GM18505 (cell line): Measurements from ENCODE around the gene JAK3.
A peak's percentile ranks its signal among the peaks of the same experiment; 100 is the strongest.

Experiments
- ATAC-seq: cut with Tn5 transposase; IDR thresholded peaks from one replicate; pipeline ENCODE4 v1.9.1; 2021; ENCODE audit not compliant: unreplicated experiment
- POLR2A ChIP-seq: IDR thresholded peaks from 4 replicates; pipeline ENCODE4 v1.6.1; 2011; ENCODE audit warnings: borderline replicate concordance; ENCODE audit not compliant: insufficient read depth, insufficient read length; ENCODE audit errors: extremely low read depth

The JAK3 gene

GRCh38 chr19:17861542-17862402, 14.0 kb upstream of the JAK3 start:
- ATAC-seq, result no peak
- peak; percentile 33 for TF ChIP-seq POLR2A

- no peak for TF ChIP-seq POLR2A
- no peak for ATAC-seq
These were observed 13.2 kb upstream of the JAK3 start for GRCh38 chr19:17860993-17861360.

- no peak for TF ChIP-seq POLR2A
- no peak for ATAC-seq
These were observed 12.7 kb upstream of the JAK3 start for GRCh38 chr19:17860331-17860992.

- peak; percentile 98 for TF ChIP-seq POLR2A
- ATAC-seq, result peak; percentile 85
These were observed 11.9 kb upstream of the JAK3 start, which contains the start of gene RPL18A for GRCh38 chr19:17859533-17860330. Gene RPL18A, plus strand, starts transcription at chr19:17859910. Its CDS starts 47 bp downstream, at chr19:17859957.

GRCh38 chr19:17855280-17856152, 7.7 kb upstream of the JAK3 start:
- no peak for TF ChIP-seq POLR2A
- ATAC-seq, result no peak

- no peak for ATAC-seq
- no peak for TF ChIP-seq POLR2A
These were observed 6.3 kb upstream of the JAK3 start for GRCh38 chr19:17854061-17854460.

- no peak for ATAC-seq
- no peak for TF ChIP-seq POLR2A
These were observed 962 bp upstream of the JAK3 start for GRCh38 chr19:17848595-17849292.

GRCh38 chr19:17846146-17846545, 1.6 kb downstream of the JAK3 start:
- TF ChIP-seq POLR2A, result no peak
- ATAC-seq, result no peak

- ATAC-seq, result no peak
- no peak for TF ChIP-seq POLR2A
These were observed 3.8 kb downstream of the JAK3 start for GRCh38 chr19:17843908-17844490.

- peak; percentile 15 for TF ChIP-seq POLR2A
- no peak for ATAC-seq
These were observed 4.4 kb downstream of the JAK3 start for GRCh38 chr19:17843292-17843827.

- TF ChIP-seq POLR2A, result no peak
- no peak for ATAC-seq
These were observed 5.0 kb downstream of the JAK3 start for GRCh38 chr19:17842663-17843291.
